Renal cortex interstitium (tissue), 11 donors: ENCODE results near the gene GDPD4. TPM values are rescaled to one million over a fixed set of nuclear protein-coding genes. Genes with fewer than 3 reads are reported as not detected.

ENCODE experiments used
- DNase-seq, 11 donors: peaks; one replicate each; pipeline ENCODE4 v3.0.0-alpha.2; 2013; ENCODE audit warnings: low read depth in 9 of 11, low spot score in 4 of 11; ENCODE audit errors: extremely low read depth in 1 of 11
- polyA plus RNA-seq, 3 donors: library from polyadenylated mRNA; unstranded; fragments of 120-200 nt; gene quantifications; one replicate each; pipeline ENCODE4 v1.2.1, GENCODE V29; 2013; ENCODE audit not compliant: insufficient read length in 3 of 3

The GDPD4 gene
- polyA plus RNA-seq, 3 donors: 0.13 to 0.17 (median 0.14) TPM

DNA sequence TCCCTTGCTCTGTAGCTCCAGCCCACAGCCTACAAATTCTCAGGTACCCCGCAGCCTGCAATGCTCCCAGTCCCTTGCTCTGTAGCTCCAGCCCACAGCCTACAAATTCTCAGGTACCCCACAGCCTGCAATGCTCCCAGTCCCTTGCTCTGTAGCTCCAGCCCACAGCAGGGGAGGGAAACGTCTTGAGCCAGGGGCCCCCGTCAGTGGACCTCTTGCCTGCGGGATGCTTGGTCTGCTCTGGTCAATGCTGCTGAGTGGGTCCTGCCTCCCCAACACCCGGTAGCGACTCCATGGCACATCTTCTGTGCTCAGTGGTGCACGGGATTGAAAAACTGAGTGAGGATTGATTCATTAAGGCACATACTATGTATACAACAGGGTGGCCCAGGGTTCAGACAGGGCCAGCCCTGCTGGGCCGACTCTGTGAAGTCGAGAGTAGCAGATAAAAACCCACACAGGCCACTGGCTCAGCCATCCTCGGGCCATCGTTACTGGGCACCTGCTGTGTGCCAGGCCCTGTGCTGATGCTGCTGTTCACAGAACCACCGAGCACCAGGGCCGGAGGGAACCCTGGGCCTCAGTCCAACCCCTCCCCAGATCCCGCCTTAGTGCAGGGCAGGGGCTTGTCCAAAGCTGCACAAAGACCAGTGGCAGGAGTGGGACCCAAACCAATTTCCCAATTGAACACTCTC is 103.7 kb downstream of the GDPD4 start:
- no peak for DNase-seq

DNA sequence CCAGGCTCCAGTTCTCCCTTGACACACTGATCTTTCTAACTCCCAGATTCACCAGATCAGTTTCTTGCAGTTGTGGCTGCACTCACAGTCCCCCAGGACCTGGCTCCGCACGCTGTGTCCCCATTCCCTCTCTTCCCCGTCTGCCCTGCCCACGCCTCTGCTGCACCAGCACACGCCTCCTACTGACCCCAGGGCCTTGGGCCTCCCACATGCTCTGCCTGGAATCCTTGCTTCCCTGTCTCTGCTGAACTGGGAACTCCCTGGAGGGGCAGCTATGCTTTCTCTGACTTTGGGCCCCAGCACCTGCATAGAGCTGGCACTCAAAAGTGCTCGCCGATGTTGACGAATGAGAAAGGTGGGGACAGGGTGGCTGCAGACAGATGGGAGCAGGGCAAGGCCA is 104.5 kb downstream of the GDPD4 start:
- DNase-seq: no peak

DNA sequence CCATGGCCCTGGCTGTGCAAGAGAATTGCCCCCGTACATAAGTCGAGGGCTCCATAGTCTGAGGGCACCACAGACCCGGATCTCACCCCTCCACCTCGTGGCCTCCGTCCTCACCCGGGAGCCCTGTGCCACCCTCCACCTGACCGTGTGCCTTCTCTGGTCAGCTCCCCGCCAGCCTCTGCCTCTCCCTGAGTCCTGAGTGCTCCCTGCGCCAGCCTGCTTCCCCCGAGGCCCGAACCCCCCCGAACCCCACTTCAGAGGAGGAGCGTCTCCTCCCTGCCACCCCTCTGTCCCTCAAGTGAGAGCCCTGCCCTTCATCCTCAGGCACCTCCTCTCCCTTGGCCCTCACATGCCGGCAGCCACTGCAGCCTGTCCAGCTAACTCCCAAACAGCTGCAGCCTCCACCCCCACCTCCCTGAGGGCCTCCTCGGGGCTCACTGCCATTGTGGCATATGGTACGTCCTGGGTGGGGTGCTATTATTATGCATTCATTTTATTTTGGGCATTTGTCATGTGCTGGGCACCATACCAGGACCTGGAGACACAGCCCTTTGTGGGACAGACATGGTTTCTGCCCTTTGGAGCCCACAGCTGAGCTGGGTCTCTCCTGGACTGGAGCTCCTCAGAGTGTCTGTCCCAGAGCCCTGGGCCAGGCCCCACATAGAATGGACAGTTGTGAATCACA is 106.3 kb downstream of the GDPD4 start:
- no peak for DNase-seq

DNA sequence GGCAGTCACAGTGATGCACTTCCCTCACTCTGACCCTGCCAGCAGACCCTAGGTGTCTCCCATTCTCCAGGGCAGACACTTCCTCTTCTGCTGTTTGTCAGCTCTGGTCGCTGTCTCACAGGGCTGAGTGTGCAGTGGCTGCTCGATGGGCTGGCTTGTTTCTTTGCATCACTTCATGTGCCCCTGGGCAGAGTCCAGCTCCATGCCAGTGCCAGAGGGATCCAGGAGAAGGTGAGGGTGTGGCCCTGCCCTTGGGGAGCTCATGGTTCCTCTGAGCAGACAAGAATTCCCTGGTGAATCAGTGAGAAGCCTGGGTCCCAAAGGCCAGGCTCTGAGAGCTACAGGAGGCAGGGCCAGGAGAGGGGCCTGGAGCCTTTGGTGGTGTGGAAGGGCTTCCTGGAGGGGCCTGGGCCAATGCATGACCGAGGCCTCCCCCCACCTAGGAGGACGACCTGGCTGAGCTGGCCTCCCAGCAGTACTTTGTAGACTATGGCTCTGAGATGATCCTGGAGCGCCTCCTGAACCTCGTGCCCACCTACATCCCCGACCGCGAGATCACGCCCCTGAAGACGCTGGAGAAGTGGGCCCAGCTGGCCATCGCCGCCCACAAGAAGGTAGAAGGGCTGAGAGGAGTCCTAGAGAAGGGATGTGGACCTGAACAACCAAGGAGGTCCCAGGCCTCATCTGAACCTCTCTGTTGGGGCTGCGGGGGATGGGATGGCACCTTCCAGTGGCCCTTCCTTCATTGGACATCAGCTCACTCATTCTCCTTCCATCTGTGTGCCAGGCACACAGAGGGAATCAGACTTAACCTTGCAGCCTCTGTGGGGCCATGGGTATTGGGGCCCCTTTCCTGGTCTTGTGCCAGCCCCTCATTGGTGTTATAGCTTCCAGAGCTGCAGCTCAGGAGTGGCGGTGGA is 107.3 kb downstream of the GDPD4 start:
- no peak for DNase-seq

DNA sequence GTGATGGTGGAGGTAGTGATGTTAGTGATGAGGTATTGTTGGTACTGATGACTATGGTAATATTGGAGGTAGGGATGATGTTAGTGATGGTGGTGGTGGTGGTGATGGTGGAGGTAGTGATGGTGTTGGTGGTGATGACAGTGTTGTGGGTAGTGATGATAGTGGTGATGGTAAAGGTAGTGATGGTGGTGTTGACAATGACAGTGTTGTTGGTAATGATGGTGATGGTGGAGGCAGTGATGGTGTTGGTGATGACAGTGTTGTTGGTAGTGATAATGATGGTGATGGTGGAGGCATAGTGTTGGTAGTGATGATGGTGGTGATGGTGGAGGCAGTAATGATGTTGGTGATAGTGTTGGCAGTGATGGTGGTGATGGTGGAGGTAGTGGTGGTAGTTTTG is 108.3 kb downstream of the GDPD4 start:
- DNase-seq: no peak

DNA sequence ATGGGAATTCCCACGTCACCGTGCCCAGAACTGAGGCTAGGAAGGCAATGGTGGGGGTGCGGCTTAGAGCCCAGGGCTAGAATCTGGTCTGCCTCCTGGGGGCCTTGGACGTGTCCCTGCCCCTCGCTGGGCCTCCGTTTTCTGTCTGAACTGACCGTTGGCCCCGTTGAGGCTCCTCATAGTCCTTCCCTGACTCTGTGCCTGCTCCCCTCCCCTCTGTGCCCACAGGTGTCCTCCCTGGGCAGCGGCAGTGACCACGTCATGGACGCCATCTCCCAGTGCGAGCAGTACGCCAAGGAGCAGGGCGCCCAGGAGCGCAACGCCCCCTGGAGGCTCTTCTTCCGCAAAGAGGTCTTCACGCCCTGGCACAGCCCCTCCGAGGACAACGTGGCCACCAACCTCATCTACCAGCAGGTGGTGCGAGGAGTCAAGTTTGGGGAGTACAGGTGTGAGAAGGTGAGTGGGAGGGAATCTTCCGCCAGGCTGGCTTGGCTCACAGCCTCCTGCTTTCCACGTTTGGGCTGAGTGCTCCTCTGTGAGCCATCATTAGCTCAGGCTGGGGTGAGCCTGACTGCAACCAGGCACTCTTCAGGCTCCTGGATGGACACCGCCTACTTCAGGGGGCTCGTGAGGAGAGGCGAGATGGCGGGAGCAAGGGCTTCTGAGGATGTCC is 109.5 kb downstream of the GDPD4 start:
- DNase-seq: peak; percentile 58 to 84 (median 72)

DNA sequence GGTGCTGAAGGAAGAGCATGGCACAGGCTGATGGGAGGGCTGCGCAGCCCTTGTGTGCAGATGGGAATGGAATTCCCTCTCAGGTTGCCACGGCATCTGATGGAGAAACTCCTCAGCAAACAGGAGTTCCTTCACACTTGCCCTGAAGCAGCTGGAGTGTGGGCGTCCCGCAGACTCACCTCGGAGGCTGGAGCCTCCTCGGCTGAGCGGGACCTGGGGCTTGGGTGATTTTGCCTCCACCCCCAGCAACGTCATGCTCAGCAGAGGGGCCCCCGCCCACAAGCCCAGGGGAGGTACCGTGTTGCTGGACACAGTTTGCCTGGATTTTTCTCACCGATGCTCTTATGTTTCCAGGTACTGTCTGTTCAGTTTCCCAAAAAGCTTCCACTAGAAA is 110.1 kb downstream of the GDPD4 start:
- DNase-seq: no peak

DNA sequence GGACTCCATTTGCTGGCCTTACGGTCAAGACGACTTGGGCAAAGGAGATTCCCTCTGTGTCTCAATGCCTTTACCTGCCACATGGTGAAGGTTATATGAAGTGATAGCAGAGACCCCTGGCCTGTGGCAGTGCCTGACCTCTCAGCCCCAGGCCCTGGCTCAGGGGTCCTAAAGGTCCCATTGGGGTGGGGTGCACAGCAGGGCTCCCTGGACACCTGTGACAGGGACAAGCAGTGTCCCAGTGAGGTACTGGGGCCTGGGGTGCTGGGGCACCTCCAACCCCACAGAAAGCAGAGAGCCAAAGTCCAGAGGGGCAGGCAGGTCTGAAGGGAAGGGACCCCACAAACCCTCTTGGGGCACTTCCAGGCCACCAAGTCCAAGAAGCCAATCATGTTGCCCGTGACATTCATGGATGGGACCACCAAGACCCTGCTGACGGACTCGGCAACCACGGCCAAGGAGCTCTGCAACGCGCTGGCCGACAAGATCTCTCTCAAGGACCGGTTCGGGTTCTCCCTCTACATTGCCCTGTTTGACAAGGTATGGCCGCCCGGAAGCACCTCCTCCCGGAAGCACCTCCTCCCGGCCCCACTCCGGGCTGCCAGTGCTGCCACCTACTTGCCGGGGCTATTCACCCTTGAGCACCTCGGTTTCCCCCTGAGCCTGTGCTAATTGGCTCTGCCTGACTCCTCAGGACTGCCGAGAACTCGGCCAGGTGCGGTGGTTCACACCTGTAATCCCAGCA is 111.0 kb downstream of the GDPD4 start:
- DNase-seq: no peak

DNA sequence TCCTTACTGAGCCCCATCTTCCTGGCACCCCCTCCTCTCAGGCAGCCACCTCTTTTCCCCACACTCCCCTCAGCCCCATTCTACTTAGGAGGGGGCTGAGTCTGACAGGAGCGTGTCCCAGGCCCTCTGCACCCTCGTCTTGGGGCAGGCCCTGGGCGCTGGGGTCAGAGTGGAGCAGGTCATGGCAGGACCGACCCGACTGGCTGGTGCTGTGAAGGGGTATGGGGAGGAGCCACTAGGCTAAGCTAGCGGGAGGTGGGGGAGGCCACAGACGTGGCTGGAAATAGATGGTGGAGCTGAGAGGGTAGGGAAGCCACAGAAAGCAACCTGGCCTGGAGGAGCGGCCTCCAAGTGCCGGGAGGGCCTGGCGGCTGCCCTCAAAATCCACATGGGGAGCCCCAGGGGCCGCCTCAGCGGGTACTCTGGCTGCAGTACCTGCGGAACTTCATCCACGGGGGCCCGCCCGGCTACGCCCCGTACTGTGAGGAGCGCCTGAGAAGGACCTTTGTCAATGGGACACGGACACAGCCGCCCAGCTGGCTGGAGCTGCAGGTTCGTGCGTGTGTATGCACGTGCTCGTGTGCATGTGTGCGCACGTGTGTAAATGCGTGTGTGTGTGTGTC is 111.8 kb downstream of the GDPD4 start:
- DNase-seq: no peak

DNA sequence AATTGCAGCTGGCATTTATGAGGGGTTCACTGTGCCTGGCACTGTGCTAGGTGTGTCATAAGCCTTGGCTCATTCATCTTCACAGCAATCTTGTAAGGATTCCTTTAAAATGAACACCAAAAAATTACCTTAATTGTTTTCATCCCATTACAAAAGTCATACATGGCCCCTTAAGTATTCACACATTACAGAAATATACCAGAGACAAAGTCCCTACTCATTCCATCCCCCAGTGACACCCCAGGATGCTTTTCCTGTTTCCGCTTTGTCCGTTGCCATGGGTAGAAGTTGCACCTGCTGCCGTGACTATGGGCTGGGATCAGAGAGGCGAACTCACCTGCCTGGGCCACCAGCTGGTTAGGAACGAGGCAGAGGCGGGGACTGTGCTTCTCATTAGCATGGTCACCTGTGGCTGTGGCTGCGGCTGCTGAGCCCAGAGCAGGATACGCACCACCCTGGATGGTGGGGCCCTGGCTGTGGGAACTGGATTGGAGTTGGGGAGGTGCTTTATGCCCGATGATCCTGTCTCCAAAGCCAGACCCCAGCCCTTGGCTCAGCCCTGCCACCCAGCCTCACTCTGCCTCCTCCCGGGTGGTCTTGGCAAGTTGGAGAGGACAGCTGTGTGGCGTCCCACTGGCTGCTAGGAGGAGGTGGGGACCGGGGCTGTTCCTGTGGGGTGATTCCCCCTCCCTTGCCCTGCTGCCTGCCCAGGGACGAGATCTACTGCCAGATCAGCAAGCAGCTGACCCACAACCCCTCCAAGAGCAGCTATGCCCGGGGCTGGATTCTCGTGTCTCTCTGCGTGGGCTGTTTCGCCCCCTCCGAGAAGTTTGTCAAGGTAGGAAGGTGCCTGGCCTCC is 112.6 kb downstream of the GDPD4 start:
- DNase-seq: no peak

DNA sequence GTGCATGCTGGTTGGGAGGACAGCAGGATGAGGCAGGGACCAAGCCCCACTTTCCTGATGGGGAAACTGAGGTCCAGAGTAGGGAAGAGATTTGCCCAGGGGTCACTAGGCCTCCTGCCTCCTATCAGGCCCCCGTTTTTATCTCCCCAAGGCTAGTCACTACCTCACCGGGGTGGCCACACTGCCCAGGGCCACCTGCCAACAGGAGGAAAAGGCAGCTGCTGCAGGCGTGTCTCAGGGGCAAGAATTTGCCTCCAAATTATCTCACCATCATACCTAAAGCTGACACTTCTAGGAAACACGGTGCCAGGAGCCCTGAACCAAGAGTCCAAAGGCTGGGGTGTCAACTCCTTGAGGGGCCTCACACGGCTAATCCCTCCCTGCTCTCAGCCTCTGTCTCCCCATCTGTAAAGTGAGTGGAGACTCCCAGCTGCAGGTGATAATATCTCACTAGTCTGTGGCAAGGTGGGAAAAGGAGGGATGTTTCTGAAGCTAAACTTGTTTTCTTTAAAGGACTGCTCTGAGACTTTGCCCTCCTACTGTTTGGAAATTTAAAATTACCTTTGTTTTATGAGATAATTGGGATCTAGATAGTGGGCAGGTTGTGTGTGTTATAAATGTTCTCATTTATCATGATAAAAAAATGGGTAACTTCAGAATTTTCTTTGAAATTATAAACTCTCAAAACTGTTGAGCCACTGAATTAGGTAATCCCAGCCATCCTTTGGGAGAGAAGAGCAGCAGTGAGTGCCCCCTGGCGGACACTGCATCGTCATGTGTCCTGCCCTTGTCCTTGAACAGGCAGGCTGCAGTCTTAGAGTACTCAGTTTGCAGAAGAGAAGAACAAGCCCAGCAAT is 113.5 kb downstream of the GDPD4 start:
- peak; percentile 38 to 81 (median 73) for DNase-seq

DNA sequence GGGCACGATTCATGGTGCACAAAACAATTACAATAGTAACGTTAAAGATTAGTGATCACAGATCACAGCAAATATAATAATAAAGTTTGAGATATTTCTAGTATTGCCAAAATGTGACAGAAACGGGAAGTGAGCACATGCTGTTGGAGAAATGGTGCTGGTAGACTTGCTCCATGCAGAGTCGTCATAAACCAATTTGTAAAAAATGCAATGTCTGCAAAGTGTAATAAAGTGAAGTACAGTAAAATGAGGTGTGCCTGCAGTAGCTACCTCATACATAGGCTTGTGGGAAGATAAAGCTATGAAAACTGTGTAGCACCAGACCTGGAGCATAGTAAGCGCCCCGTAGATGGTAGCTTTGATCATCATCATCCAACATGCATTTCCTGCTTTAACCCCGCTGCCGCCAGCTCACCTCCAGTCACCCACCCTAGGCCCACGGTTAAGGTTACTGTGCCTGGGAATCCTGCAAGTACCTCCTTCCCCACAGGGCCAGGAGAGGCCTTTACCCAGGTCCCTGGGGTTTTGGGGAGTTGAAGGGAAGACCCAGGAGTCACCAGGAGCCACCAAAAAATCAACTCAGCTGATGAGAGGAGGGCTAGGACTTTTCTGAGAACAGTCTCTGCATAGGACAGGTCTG is 114.3 kb downstream of the GDPD4 start:
- DNase-seq: no peak

DNA sequence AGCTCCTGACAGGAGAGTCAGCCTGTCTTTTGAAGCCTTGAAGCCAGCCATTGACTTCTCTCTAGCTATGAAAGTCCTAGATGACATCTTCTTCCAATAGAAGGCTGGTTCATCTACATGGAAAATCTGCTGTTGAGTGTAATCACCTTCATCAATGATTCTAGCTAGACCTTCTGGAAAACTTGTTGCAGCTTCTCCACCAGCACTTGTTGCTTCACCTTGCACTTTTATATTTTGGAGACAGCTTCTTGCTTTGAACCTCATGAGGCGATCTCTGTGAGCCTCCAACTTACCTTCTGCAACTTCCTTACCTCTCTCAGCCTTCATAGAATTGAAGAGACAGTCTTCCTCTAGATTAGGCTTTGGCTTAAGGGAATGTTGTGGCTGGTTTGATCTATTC is 115.2 kb downstream of the GDPD4 start:
- no peak for DNase-seq

DNA sequence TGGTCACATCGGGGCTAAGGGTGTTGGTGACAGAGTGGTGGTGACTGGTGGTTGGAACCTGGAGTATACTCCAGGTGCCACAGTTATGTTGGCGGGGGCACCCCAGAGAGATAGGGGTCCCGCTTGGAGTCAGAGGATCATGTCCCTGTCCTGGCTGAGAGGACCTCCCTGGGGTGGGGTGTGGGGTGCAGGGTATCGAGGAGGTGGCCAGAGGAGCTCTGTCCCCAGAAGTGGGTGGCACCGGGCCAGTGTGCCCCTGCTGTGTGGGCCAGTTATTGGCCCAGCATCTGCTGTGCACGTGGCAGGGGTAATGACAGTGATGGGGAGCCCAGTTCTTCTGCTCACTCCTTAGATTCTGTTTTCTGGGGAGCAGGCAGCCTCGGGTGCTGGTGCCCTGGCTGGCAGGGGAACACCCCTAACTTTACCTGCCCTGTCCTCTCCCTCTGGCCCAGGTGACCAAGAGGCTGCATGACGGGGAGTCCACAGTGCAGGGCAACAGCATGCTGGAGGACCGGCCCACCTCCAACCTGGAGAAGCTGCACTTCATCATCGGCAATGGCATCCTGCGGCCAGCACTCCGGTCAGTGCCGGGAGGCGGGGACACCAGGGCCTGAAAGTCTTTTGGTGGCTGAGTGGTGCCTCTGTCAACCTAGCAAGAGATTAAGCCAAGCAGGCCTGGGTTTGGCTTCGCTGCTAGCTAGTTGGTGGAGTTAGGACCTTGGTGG is 117.2 kb downstream of the GDPD4 start:
- DNase-seq: no peak

DNA sequence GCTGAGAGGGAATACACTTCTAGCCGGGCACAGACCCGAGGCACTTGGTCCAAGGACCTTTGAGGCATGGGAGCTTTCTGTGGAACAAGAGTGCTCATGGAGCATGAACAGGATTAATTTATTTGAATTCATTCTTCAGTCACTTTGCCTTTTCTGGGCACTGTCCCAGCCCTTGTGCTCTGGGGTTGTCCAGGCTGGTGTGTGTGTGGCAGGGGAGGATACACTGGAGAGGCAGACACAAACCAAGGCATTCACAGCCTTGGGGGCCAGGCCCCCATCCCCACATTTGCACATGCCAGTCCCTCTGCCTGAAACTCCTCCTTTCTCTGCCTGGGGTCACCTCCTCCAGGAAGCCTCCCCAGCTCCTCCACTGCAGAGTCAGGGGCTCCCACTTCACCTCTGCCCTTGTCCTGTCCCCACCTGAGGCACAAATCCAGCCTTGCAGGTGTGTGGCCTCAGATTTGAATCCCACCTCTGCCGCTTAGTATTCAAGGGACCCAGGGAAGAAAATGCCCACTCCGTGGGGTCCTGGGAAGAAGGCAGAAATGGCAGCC is 118.0 kb downstream of the GDPD4 start:
- DNase-seq: no peak
